ENCODE results near the gene MPHOSPH6.
A peak's percentile ranks its signal among the peaks of the same experiment; 100 is the strongest.
"Not testable (repeated sequence)": the region's sequence is repeated elsewhere in the genome, so short reads cannot be mapped to it uniquely, and the experiment has no call there.

Gene MPHOSPH6

GRCh38 chr16:82146957-82147356, 23.1 kb downstream of the MPHOSPH6 start:
- Histone ChIP-seq H3K79me1 (replicated peaks; ENCODE audit: low read length, poor library complexity, severe bottlenecking) (peaks cover 2% of the 10 kb centered on the region), H2BK12ac (ENCODE audit: low read length in 2 of 2) (no peak overlapping the region), H3K4me3 (ENCODE audit: insufficient read depth in 1 of 2, low read depth in 1 of 2, low read length in 2 of 2) (no peak overlapping the region), H3K4me1 (ENCODE audit: control insufficient read depth, insufficient read depth, low read depth, low read length) (no peaks in the 10 kb centered on the region), H3K9ac (ENCODE audit: low read length) (no peak overlapping the region), H3K14ac (ENCODE audit: low read length in 2 of 2) (no peak overlapping the region), H3K27me3 (ENCODE audit: control insufficient read depth in 1 of 2, insufficient read depth in 1 of 2, low read length in 2 of 2) (no peaks in the 10 kb centered on the region), H2BK15ac (ENCODE audit: low read depth, poor library complexity, severe bottlenecking) (no peak overlapping the region), H2AK5ac (ENCODE audit: low read length, severe bottlenecking) (no peak overlapping the region), H3K36me3 (ENCODE audit: control insufficient read depth in 1 of 2, insufficient read depth in 2 of 2, low read depth in 1 of 2, low read length in 2 of 2) (peaks cover 12 to 48% of the 10 kb centered on the region in 2 experiments), H3K18ac (ENCODE audit: low read depth in 1 of 2, low read length in 2 of 2) (no peak overlapping the region), H4K8ac (ENCODE audit: low read length) (no peak overlapping the region), H2AFZ (ENCODE audit: low read depth, low read length) (no peak overlapping the region), H2BK5ac (ENCODE audit: low read depth, low read length, poor library complexity, severe bottlenecking) (no peak overlapping the region), H3K4ac (ENCODE audit: low read depth in 1 of 2, low read length in 2 of 2) (no peak overlapping the region), H3K9me3 (ENCODE audit: control insufficient read depth, low read length) (no peaks in the 10 kb centered on the region), H3K4me2 (ENCODE audit: low read length, poor library complexity, severe bottlenecking) (no peak overlapping the region), H3K23ac (ENCODE audit: low read length in 2 of 2) (no peak overlapping the region), H4K91ac (ENCODE audit: low read length) (no peak overlapping the region), H3K27ac (ENCODE audit: low read length, poor library complexity, severe bottlenecking) (no peak overlapping the region), H2BK120ac (ENCODE audit: low read depth, low read length) (no peak overlapping the region)
- DNase-seq = no peak
- 98% methylated on average over 5 of the region's 5 CpGs for WGBS

- Histone ChIP-seq H3K4me2 (ENCODE audit: low read length, poor library complexity, severe bottlenecking) (no peak overlapping the region), H4K91ac (ENCODE audit: low read length) (no peak overlapping the region), H3K27ac (ENCODE audit: low read length, poor library complexity, severe bottlenecking) (no peak overlapping the region), H3K14ac (ENCODE audit: low read length in 2 of 2) (no peak overlapping the region), H3K4me3 (ENCODE audit: insufficient read depth in 1 of 2, low read depth in 1 of 2, low read length in 2 of 2) (no peak overlapping the region), H3K9me3 (ENCODE audit: control insufficient read depth, low read length) (no peaks in the 10 kb centered on the region), H2BK15ac (ENCODE audit: low read depth, poor library complexity, severe bottlenecking) (no peak overlapping the region), H3K36me3 (ENCODE audit: control insufficient read depth in 1 of 2, insufficient read depth in 2 of 2, low read depth in 1 of 2, low read length in 2 of 2) (peaks cover 12 to 48% of the 10 kb centered on the region in 2 experiments), H4K8ac (ENCODE audit: low read length) (no peak overlapping the region), H2AFZ (ENCODE audit: low read depth, low read length) (no peak overlapping the region), H3K18ac (ENCODE audit: low read depth in 1 of 2, low read length in 2 of 2) (no peak overlapping the region), H3K27me3 (ENCODE audit: control insufficient read depth in 1 of 2, insufficient read depth in 1 of 2, low read length in 2 of 2) (no peaks in the 10 kb centered on the region), H3K9ac (ENCODE audit: low read length) (no peak overlapping the region), H3K79me1 (replicated peaks; ENCODE audit: low read length, poor library complexity, severe bottlenecking) (peaks cover 2% of the 10 kb centered on the region), H2BK12ac (ENCODE audit: low read length in 2 of 2) (no peak overlapping the region), H2BK5ac (ENCODE audit: low read depth, low read length, poor library complexity, severe bottlenecking) (no peak overlapping the region), H3K4me1 (ENCODE audit: control insufficient read depth, insufficient read depth, low read depth, low read length) (no peaks in the 10 kb centered on the region), H2BK120ac (ENCODE audit: low read depth, low read length) (no peak overlapping the region), H2AK5ac (ENCODE audit: low read length, severe bottlenecking) (no peak overlapping the region), H3K4ac (ENCODE audit: low read depth in 1 of 2, low read length in 2 of 2) (no peak overlapping the region), H3K23ac (ENCODE audit: low read length in 2 of 2) (no peak overlapping the region)
- WGBS = no CpG with 5 or more reads among the region's 3 CpGs
- no peak for DNase-seq
Observed at GRCh38 chr16:82146556-82146955, 23.5 kb downstream of the MPHOSPH6 start.

- not testable (repeated sequence) for H2BK120ac ChIP-seq (ENCODE audit: low read depth, low read length); H2BK12ac ChIP-seq (ENCODE audit: low read length in 2 of 2); H3K27me3 ChIP-seq (ENCODE audit: control insufficient read depth in 1 of 2, insufficient read depth in 1 of 2, low read length in 2 of 2); H3K14ac ChIP-seq (ENCODE audit: low read length in 2 of 2); H3K9me3 ChIP-seq (ENCODE audit: control insufficient read depth, low read length); H2AFZ ChIP-seq (ENCODE audit: low read depth, low read length); H3K4me2 ChIP-seq (ENCODE audit: low read length, poor library complexity, severe bottlenecking); H3K79me1 ChIP-seq (replicated peaks; ENCODE audit: low read length, poor library complexity, severe bottlenecking); H3K27ac ChIP-seq (ENCODE audit: low read length, poor library complexity, severe bottlenecking); H2AK5ac ChIP-seq (ENCODE audit: low read length, severe bottlenecking); H3K4me1 ChIP-seq (ENCODE audit: control insufficient read depth, insufficient read depth, low read depth, low read length); H3K9ac ChIP-seq (ENCODE audit: low read length); H3K4me3 ChIP-seq (ENCODE audit: insufficient read depth in 1 of 2, low read depth in 1 of 2, low read length in 2 of 2); H3K36me3 ChIP-seq (ENCODE audit: control insufficient read depth in 1 of 2, insufficient read depth in 2 of 2, low read depth in 1 of 2, low read length in 2 of 2); H2BK15ac ChIP-seq (ENCODE audit: low read depth, poor library complexity, severe bottlenecking); H3K4ac ChIP-seq (ENCODE audit: low read depth in 1 of 2, low read length in 2 of 2); DNase-seq; H2BK5ac ChIP-seq (ENCODE audit: low read depth, low read length, poor library complexity, severe bottlenecking); H3K23ac ChIP-seq (ENCODE audit: low read length in 2 of 2)
- Histone ChIP-seq H3K18ac (ENCODE audit: low read depth in 1 of 2, low read length in 2 of 2) (peak overlapping the region in 1 of 2 experiments; percentile 21), H4K91ac (ENCODE audit: low read length) (peak overlapping the region; percentile 50), H4K8ac (ENCODE audit: low read length) (peak overlapping the region; percentile 77)
- 70% methylated on average over 11 of the region's 19 CpGs for WGBS
Observed at GRCh38 chr16:82139286-82139571, 30.8 kb downstream of the MPHOSPH6 start.

- Histone ChIP-seq H2BK120ac (ENCODE audit: low read depth, low read length) (no peak overlapping the region), H3K9me3 (ENCODE audit: control insufficient read depth, low read length) (no peaks in the 10 kb centered on the region), H3K4me2 (ENCODE audit: low read length, poor library complexity, severe bottlenecking) (no peak overlapping the region), H3K9ac (ENCODE audit: low read length) (no peak overlapping the region), H2BK5ac (ENCODE audit: low read depth, low read length, poor library complexity, severe bottlenecking) (no peak overlapping the region), H3K27ac (ENCODE audit: low read length, poor library complexity, severe bottlenecking) (no peak overlapping the region), H2BK15ac (ENCODE audit: low read depth, poor library complexity, severe bottlenecking) (no peak overlapping the region), H2AFZ (ENCODE audit: low read depth, low read length) (no peak overlapping the region), H3K4me3 (ENCODE audit: insufficient read depth in 1 of 2, low read depth in 1 of 2, low read length in 2 of 2) (no peak overlapping the region), H3K36me3 (ENCODE audit: control insufficient read depth in 1 of 2, insufficient read depth in 2 of 2, low read depth in 1 of 2, low read length in 2 of 2) (peaks cover 3 to 10% of the 10 kb centered on the region in 2 experiments), H2AK5ac (ENCODE audit: low read length, severe bottlenecking) (no peak overlapping the region), H2BK12ac (ENCODE audit: low read length in 2 of 2) (no peak overlapping the region), H3K79me1 (replicated peaks; ENCODE audit: low read length, poor library complexity, severe bottlenecking) (peaks cover 2% of the 10 kb centered on the region), H4K91ac (ENCODE audit: low read length) (peak overlapping the region; percentile 50), H3K18ac (ENCODE audit: low read depth in 1 of 2, low read length in 2 of 2) (no peak overlapping the region), H3K14ac (ENCODE audit: low read length in 2 of 2) (no peak overlapping the region), H3K4ac (ENCODE audit: low read depth in 1 of 2, low read length in 2 of 2) (peak overlapping the region in 1 of 2 experiments; percentile 61), H3K27me3 (ENCODE audit: control insufficient read depth in 1 of 2, insufficient read depth in 1 of 2, low read length in 2 of 2) (no peaks in the 10 kb centered on the region), H4K8ac (ENCODE audit: low read length) (peak overlapping the region; percentile 84), H3K4me1 (ENCODE audit: control insufficient read depth, insufficient read depth, low read depth, low read length) (peaks cover 1% of the 10 kb centered on the region), H3K23ac (ENCODE audit: low read length in 2 of 2) (no peak overlapping the region)
- 90% methylated on average over 14 of the region's 15 CpGs for WGBS
- DNase-seq = no peak
Observed at GRCh38 chr16:82138478-82139285, 31.3 kb downstream of the MPHOSPH6 start.

Measured in mesenchymal stem cell (in vitro differentiated cells and primary cell).